NCI-H2107 treated with DMSO at 0.1 percent for 48 hours (cell line): Measurements from ENCODE around the gene PAX7.

ENCODE experiments used
- DNase-seq: peaks from one replicate; lab custom pipeline; 2025; ENCODE audit not compliant: unreplicated experiment; lab: John Stamatoyannopoulos, UW

Gene PAX7

DNA sequence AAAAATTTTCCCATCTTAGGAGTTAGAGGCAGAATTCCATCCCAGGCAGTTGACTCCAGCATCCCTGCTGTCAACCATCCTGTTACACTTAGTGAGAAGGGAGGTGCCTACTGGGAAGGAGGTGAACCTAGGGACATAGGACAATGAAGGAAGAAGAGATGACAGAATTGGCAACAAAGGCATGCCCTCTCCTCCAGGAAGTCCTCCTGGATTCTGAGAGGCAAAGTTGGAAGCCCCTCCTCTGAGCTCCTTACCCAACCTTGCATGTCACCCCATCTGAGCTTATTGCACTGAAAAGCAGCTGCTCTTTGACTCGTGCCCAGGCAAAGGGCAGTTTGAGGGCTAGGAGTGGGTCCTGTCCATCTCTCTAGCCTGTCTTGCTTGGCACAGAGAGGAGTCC is 66.9 kb downstream of the PAX7 start:
- no peak for DNase-seq

DNA sequence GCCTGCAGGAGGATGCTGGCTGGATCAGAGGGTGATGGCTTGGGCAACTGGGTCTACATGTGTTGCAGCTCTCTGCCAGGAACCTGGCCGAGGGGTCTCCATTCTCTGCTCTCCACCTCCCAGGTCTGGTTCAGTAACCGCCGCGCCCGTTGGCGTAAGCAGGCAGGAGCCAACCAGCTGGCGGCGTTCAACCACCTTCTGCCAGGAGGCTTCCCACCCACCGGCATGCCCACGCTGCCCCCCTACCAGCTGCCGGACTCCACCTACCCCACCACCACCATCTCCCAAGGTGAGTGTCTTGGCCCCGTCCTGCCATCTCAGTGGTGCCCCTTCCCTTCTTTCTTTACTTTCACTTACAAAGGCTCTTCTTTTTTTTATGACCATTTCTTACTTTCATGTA is 69.9 kb downstream of the PAX7 start:
- no peak for DNase-seq

DNA sequence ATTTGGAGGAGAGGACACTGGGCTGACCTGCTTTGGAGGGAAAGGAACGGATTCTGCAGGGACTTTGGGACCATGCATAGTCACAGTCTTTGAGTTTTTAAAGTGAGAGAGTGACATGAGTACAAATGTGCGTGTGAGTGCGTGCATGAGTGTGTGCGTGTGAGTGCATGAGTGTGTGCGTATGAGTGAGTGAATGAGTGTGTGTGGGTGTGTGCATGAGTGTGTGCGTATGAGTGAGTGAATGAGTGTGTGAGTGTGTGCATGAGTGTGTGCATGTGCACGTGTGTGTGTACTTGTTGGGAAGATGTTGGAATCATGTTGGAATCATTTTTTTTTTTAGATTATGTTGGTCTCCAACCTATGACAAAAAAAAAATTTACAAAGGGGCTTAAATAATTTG is 70.5 kb downstream of the PAX7 start:
- no peak for DNase-seq

DNA sequence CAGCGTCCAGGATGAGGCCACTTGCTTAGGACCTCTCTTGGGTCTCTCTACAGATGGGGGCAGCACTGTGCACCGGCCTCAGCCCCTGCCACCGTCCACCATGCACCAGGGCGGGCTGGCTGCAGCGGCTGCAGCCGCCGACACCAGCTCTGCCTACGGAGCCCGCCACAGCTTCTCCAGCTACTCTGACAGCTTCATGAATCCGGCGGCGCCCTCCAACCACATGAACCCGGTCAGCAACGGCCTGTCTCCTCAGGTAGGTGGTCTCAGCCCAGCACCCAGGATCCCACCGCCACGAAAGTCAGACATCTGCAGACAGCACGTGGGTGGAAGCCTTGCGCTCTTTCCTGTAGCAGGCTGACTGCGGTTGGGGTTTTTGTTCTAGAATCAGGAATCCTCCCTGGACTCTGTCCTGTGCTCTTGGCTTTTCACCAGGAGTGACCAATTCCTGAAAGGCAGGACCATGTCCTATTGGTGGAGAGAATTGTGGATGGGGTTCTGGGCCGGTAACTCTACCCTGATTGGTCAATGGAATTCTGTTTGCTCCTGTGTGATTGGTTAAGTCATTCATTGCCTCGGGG is 72.5 kb downstream of the PAX7 start:
- DNase-seq = no peak

DNA sequence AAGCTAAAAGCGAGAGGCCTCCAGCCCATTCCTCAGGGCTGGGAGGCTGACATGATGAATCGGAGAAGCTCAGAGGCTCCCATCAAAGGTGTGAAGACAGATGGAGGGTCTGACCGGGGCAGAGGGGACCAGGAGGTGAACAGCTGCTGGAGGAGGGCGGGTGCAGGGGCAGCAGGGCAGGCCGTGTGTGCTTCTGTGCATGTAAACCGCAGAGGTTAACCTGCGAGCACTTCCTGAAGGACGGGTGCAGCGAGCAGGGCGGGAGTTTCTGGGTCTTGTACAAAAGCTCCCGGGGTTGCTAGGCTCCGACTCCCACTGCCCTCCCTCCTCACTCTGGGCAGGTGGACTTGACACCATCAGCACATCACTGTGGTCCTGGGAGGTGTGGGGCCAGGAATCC is 75.2 kb downstream of the PAX7 start:
- no peak for DNase-seq

DNA sequence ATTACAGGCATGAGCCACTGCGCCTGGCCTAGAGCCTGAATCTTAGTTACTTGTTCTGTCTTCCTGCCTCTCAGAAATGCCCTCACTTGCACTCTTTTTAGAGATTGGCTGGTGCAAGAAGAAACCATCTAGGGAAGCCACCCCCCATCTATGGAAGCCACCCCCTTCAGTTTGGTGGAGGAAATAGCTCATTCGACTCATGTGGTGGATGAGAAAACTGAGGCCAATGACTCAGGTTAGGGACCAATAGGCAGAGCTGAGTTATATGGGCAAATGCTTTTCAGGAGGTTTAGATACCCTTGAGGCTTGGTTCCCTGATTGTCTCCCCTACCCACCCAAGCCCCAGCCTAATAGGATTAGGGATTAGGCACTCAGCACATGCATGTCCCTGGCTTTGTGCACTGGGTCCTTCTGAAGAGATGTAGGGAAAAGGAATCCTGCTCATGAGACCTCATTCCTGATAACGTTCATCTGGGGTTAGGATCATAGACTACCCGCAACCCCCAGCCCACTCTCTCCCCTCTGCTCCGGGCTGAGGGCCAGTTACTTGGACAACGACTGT is 77.1 kb downstream of the PAX7 start:
- DNase-seq = no peak

DNA sequence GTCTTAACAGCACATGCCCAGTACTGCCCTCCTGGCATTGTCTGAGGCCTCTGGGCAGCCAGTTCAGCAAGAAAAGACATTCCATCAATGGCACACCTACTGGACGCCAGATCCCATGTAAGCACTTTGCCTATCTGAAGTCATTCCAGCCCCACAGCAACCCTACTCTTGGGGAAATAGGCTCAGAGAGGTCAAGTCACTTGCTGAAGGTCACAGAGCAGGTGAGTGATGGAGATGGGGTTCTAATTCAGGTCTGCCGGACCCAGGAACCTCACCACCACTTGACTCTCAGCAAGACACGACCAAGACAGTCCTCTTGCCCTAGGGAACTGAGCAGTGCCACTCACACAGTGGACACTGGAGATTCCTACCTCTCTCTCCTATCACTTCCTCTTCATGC is 79.4 kb downstream of the PAX7 start:
- no peak for DNase-seq

DNA sequence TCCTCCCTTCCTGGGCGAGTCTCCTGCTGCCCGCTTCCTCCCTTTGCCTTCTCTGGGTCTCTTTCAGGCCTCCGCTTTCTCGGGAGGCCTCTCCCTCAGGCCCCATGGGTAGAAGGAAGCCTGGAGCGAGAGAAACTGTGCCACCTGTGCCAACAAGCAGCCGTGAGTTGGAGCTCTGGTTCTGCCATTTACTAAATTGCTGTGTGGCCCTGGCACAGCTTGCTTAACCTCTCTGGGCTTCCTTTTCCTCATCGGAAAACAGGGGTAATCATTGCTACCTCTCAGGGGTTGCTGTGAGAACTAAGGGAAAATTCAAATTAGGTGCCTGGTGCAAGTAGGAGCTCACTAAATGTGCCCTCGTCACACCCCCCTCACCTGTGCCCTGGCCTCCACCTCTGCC is 80.4 kb downstream of the PAX7 start:
- no peak for DNase-seq

DNA sequence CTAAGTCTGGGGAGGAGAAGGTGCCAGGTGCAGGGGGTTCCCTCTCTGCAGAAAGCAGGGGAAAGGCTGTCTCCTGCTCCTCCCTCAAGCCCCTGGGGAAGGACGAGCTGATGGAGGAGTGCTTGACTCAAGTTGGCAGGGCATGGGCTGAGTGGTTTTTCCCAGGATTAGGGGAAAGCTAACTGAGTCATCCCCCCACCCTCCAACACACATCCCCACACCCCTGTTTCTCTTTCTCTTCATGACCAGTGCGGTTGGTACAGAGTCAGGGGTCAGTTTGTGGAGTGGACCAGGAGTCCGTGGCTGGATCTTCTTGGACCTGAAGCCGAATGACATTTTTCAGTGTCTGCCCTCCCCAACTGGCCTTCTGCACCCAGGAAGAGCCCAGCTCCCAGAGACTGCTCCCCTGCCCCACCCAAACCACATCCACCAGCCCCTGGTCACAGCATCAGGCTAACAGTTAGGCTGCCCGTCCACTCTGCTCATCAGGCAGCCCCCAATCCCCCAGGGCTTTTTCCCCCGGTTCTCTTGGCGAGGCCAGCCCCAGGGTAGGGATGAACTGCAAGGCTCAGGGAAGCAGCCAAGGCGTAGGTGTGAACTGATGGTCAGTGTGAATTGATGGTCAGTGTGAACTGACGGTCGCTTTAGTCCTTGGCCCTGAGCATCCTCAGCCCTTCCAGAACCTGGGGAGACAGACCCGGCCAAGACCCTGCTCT is 81.0 kb downstream of the PAX7 start:
- no peak for DNase-seq

DNA sequence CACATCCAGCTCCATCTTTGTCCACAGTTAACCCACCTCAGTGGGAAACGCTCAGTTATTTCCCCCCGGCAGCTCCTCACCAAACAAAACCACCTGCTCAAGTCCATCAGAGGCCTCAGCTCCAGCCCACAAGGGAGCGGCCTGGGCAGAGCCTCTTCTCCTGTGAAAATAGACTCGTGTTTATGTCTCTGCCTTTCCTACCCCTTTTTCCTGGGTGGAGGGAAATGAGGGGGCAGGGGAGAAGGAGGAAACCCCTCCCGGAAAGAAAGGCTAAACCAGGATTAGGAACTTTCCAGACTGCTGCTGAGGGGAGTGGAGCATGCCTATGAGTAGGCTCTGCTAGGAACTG is 81.6 kb downstream of the PAX7 start:
- no peak for DNase-seq

DNA sequence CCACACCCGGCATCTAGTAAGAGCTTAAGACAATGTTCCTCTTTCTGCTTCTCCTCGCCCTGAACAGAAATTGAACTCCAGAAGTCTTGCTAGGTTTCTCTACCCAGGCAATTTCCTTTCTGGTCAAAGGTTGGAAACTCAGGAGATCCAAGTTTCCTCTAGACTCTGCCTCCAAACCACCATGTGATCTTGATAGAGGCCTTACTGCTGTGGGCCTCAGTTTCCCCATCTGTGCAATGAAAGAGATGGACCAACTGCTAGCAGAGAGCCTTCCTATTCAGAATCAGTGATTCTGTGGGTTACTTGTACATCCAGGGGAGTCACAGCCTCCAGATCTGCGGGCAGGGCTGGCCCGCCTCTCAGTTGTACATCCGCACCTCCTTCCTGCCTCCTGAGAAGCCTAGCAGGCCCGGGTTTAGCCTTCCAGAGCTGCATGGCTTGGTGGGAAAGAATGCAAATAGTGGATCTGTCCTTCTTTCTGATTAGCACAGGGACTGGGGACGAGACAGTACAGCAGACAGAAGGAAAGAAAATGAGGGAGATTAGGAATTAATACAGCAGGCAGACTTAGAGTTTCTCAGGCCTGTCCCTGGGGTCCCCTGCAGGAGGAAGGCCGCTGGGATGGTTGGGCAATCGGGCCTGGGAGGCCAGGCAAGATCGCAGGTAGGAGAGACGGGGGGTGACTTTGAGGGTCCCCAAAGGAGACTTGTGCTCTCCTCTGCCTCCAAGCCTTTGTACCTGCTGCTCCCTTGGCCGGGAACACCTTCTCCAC is 83.9 kb downstream of the PAX7 start:
- DNase-seq = no peak

DNA sequence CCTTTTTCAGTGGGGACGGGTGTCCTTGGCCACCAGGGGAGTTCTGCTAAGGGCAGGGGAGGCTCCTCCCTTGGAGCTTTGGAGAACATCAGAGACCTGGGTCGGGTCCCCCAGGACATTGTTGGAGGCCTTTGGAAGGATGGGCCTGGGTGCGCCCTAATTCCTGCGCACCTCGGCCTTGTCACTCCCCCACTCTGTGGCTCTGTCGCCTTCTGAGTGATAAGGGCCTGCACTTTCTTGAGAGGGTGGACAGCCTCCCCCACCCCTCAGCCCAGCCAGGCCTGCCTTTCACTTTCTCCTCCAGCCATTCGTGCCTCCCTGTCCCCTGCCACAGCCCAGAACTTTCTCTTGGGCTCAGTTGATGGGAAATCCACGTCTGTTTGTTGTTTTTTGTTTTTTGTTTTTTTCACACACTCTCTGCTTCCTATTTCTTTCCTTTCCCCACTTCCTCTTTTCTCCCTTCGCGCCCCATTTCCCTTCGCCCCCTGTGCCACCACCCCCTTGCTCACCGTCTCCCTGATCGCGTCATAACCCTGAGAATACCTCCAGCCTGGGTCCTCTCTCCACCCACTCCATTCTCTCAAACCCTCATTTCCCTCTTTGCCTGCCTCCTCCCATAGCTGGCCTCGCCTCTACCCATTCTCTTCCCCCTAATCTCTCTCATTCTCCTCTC is 85.6 kb downstream of the PAX7 start:
- no peak for DNase-seq

DNA sequence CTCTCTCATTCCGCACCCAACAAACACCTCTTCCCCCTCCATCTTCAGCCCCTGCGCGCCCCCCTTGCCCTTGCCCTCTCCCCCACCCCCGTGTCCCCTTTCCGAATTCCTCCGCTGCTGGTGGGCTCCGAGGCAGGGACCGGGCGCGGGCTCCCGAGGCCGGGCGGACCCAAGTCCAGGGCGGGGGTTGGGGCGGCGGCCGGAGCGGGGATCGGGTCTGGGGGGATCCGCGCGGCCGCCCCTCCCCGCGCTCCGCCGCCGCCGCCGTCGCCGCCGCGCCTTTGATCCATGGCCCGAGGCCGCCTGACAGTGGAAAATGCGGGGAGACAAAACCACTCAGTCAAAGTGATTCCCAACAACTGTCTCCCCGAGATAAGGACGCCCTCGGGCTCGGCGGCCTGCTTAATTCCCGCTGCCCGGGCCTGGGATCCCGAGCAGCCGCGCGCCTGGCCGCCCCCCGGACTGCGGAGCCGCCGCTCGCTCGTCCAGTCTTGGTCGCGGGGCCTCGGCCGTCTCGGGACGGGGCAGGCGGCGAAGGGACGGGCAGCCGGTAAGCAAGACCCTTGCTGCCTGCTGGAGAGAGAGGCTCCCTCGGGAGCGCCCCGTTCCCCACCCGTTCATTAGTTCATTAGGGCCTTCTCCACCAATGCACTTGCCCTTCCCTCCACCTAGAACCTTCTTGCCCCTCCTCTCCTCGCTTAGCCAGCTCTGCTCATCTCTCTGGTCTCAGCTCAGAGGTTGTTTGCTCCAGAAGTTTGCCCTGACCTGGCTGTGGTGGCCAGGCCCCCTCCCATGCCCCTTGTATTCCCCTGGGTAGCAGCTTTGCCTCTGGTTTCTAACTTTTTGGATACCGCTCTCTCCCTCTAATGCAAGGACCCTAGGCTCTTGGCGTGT is 86.4 kb downstream of the PAX7 start:
- DNase-seq = no peak

DNA sequence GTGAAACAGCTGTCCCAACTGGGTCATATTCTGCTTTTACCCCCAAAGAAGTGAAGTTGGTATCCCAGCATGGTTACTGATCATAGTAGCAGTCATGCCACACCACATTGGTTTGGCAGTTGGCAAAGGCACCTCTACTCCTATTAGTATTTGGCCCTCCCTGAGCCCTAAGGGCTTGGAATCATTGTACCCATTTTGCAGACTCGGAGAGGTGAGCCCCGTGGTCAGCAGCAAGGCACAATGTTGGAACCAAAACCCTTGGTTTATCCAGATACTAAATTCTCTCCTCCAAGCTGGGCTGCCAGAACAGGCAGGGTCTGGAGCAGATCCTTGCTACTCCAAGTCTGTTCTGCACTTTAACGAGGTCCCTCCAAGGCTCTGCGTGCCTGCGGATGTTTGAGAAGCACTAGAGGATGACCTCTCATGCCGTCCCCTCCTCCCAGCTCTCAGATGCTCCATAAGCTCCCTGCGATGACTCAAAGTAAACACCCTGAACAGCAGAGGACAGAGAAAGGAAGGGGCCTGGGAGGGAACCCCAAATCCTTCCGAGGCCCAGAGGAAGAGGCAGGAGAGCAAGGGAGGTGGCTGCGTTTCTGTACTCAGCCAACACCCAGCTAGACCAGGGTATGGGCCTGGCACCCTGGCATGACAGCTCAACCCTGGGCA is 89.3 kb downstream of the PAX7 start:
- no peak for DNase-seq

DNA sequence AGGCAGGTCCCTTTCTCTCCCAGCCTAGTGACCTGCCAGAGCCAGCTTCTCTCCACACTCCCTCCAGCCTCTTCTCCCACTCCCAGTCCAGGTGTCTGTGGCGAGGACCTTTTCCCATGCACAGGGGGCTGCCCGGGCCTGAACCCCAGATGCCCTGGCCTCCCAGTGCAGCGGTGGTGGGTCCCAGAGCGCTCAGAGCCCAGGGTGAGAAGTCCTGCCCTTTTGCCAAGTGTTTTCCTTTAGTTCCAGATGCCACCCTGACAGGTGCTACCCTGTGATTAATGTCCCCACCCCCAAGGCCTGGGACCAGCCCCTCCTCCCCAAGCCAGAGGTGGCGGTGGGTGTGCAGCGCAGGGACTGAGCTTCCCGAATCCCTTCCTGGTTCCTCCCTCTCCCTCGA is 90.4 kb downstream of the PAX7 start:
- DNase-seq = no peak

DNA sequence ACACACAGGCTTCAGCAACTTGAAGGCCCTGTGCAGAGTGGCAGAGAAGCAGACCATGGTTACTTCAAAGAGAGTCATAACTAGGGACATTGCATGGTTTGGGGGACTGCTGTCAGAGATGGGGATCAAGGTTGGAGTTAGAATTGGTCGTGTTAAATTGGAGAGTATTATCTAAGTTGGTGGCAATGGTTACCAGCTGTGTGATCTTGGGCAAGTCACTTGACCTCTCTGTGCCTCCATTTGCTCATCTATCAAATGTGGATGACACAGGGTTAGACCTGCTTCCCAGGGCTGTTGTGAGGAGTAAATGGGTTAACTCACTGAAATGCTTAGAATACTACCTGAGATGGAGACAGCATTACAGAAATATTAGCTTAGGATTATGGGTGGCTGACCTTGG is 91.1 kb downstream of the PAX7 start:
- DNase-seq = no peak

DNA sequence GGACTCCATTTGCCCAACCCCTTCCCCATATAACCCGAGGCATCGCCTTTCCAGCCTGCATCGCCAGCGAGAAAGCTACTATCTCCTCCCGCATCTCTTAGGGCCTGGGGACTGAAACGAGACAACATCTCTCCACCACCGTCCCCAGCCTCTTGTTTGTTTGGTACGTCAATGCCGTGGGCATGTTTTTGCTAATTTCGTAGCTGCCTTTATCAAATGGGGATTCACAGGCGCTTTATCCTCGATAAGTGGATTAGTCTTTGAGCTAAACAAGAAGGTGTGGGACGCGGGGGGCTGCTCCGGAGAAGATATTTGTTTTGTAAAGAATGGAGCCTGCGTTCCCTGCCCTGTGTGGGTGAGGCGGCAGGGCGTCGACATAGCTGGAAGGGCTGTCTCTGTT is 91.6 kb downstream of the PAX7 start:
- DNase-seq = no peak

DNA sequence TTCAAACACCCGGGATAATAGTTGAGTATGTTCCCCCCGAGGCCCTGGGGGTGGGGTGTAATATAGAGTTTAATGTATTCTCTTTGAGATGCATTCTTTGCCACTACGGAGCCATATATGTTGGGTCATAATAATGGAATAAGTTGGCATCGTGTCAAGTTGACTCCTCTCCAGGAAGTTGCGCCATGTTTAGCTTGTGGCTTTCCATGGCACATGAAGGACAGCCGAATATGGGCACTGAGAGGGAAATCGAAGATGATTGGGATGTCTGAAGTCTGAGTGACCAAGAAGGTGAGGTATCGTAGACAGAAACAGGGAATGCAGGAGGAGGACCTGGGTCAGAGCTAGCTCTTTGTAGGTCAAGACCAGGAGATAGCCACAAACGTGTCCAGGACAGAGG is 92.6 kb downstream of the PAX7 start:
- no peak for DNase-seq

DNA sequence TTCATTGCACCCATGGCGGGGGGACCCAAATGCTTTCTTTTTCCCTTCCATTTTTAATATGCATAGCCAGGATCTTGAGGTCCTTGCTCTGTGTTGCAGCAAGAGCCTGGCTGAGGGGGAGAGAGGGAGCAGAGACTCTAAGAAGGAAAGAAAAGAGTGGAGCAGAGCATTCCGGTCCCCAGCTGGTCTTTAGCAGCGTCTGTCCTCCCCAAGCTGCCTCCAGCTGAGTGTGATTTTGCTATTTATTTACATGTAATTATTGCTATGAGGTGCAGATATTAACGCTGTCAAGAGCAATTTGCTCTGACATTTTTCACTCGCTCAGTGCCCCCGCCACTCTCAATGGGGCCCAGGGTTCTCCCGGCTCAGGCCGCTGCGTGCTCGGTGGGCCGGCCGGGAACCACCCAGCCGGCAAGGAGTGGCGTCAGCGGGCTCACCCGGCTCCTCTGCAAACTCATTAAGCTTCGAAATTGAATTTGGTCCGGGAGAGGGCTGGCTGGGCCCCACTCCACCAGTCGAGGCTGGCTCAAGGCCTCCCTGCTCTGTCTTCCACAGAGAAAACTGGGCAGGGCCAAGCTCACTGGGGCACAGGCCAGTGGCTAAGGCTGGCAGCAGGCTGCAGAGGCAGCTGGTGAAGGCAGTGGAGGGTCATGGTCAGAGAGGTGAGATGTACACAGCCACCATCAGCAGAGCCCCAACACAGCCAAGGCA is 93.2 kb downstream of the PAX7 start:
- no peak for DNase-seq

DNA sequence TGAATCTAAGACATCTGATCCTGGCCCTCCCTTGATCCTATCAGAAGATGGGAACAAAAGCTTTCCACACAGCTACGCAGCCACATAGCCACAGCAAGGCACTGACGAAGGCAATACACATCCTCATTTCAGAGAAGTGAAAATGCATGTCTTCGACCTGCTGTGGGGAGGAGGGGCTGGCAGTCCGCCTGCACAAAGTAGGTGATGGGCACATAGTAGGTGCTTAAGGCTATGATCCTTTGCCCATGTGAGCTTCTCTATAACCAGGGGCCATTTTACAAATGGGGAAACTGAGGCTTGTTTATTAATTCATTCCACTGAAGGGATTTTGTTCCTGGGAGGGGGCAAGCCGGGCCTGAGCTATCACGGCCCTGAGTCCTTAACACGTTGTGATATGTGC is 94.2 kb downstream of the PAX7 start:
- no peak for DNase-seq
